ENCODE data around the gene CMBL.

The CMBL gene

DNA sequence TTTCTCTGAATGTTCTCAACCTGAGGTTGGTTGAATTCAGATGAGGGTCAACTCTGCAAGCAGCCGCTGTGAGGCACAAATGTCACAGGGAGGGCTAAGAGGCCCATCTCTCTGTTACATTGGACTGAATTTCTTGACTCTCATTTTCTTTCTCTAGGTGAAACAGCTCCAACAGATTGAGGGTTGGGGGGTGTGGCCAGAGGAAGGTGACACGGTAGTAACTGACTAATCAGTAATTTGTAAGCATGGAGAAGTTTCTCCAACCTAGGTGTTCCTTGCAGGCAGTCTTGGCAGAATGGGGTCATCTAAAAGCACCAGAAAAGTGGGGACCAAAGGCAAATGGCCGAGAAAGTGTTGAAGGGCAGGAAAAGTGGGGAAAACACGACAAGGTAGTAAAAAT lies 40.9 kb downstream of the CMBL start:
- CTCF ChIA-PET, result no interaction called here
- no peak overlapping the region for H3K27ac ChIP-seq
- no peak for DNase-seq (ENCODE audit: low spot score)
- POLR2A ChIA-PET (ENCODE audit: low non-redundant PET), result no interaction called here
- TF ChIP-seq, protein P1, sequence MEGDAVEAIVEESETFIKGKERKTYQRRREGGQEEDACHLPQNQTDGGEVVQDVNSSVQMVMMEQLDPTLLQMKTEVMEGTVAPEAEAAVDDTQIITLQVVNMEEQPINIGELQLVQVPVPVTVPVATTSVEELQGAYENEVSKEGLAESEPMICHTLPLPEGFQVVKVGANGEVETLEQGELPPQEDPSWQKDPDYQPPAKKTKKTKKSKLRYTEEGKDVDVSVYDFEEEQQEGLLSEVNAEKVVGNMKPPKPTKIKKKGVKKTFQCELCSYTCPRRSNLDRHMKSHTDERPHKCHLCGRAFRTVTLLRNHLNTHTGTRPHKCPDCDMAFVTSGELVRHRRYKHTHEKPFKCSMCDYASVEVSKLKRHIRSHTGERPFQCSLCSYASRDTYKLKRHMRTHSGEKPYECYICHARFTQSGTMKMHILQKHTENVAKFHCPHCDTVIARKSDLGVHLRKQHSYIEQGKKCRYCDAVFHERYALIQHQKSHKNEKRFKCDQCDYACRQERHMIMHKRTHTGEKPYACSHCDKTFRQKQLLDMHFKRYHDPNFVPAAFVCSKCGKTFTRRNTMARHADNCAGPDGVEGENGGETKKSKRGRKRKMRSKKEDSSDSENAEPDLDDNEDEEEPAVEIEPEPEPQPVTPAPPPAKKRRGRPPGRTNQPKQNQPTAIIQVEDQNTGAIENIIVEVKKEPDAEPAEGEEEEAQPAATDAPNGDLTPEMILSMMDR (conservative IDR thresholded peaks at IDR 0.05; ENCODE audit: low read depth), result no peak

DNA sequence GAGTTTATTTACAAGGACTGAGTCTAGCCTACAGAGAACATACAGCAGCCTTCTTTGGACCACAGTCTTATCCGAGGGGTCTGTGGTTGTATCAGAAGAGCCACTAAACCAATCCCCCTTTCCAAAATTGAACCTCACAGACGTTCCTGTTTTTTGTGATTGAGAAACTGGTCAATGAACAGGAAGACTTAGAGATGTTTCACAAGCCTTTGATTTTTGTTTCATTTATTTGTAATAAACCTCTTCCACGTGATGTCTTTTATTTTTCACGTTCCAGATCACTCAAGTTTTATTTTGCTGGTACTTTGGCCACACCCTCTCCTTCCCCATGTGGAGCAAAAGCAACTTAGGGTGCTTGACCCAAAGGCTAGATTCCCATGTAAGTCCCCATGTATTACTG lies 41.6 kb downstream of the CMBL start:
- CTCF ChIA-PET, result no interaction called here
- TF ChIP-seq, protein P1 (conservative IDR thresholded peaks at IDR 0.05; ENCODE audit: low read depth), result no peak
- no peak overlapping the region for H3K27ac ChIP-seq
- no peak for DNase-seq (ENCODE audit: low spot score)
- POLR2A ChIA-PET (ENCODE audit: low non-redundant PET), result no interaction called here

DNA sequence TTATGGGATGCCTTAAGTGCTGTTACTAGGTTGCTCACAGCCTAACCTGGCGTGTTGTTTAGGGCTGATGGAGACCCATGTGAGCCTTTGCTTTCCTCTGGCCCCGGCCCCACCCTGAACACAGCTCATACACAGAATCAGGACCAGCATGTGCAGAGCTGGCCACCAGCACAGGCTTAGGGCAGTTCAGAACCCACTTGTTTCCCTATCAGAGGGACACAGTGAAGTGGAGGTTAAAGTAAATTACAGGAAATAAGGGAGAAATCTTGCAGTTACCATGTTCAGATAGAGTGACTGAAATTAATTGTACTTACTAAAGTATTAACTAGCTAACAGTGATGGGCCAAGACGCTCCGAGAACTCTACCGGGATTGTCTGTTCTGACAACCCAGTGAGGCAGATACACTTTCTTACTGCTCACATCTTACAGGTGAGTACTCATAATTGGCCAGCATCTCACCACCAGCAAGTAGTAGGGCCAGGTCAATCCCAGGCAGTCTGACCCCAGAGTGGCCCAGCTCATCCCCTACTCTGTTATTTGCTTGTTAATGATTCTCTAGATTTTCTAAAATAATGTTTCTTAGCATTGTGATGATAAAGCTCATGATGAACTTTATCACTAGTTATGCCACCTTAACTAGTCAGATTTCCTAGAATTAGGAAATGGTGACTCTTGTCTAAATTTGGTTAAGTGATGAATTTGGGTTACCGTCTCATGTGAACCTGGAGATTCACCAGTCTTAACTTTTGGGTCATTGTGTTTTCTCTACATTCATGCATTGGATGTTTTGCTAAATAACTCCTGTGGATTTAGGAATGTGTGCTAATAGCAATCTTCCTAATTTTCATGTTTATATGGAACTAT lies 42.2 kb downstream of the CMBL start:
- DNase-seq (ENCODE audit: low spot score), result no peak
- ChIA-PET POLR2A (ENCODE audit: low non-redundant PET) (no interaction called here), CTCF (no interaction called here)
- TF ChIP-seq, protein P1 (conservative IDR thresholded peaks at IDR 0.05; ENCODE audit: low read depth), result no peak
- H3K27ac ChIP-seq, result peak overlapping the region; percentile 33; the same call in 1 of the 2 replicates

- no peak for DNase-seq (ENCODE audit: low spot score)
- CTCF ChIA-PET, result interaction anchor here (0.6 kb wide), 1 partner anchor 542 kb away, joined by 6 read pairs; no protein-coding TSS in a partner anchor
- H3K27ac ChIP-seq, result no peak overlapping the region
- TF ChIP-seq, protein P1 (conservative IDR thresholded peaks at IDR 0.05; ENCODE audit: low read depth), result no peak
- POLR2A ChIA-PET (ENCODE audit: low non-redundant PET), result no interaction called here
Observed at GRCh38 chr5:10264604-10265003, 43.1 kb downstream of the CMBL start.

GRCh38 chr5:10262995-10263394 lies 44.7 kb downstream of the CMBL start:
- H3K27ac ChIP-seq, result no peak overlapping the region
- TF ChIP-seq, protein P1 (conservative IDR thresholded peaks at IDR 0.05; ENCODE audit: low read depth), result no peak
- no peak for DNase-seq (ENCODE audit: low spot score)
- POLR2A ChIA-PET (ENCODE audit: low non-redundant PET), result no interaction called here
- CTCF ChIA-PET, result no interaction called here

DNA sequence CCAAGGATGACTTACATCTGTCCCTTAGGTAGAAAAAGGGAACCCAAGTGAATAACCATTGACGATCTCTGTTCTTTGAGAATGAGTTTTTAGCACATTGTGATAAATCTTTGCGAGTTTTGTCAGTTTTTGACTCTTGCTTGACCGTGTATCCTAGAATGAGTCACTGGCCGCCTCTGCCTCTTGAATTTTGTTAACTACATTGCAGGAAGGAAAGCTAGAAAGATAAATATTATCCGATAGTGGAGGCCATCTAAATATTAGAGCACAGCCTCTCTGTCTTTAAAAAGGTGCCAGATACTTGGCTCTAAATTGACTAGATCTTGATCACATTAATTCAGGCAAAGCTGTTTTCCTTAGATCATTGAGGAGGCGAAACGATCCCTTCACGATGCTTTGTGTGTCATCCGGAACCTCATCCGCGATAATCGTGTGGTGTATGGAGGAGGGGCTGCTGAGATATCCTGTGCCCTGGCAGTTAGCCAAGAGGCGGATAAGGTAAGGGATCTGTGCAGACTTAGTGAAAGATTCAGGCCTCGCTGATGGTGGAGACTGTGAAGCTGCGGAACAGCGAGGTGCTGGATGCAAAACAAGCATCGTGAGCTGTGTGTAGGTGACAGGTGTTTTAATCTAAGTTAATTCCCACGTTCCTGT lies 45.5 kb downstream of the CMBL start:
- CTCF ChIA-PET, result no interaction called here

More for the DNA sequence above, 45.5 kb downstream of the CMBL start:
- POLR2A ChIA-PET (ENCODE audit: low non-redundant PET), result no interaction called here
- DNase-seq (ENCODE audit: low spot score), result no peak
- TF ChIP-seq, protein P1 (conservative IDR thresholded peaks at IDR 0.05; ENCODE audit: low read depth), result no peak
- no peak overlapping the region for H3K27ac ChIP-seq

Measured in RWPE1 (cell line).